HEK293 (cell line): ENCODE measurements around the gene MAGEB3.

ENCODE experiments used
- CTCF ChIA-PET: fragments of 350-600 bp; formaldehyde crosslinking; extraction: SDS; loops from one replicate; lab custom pipeline; 2021; ENCODE audit warnings: antibody characterized with exemption; lab: Yijun Ruan, JAX
- POLR2A ChIA-PET: fragments of 300-600 bp; formaldehyde crosslinking; extraction: SDS; loops from one replicate; lab custom pipeline; 2020; ENCODE audit warnings: antibody characterized with exemption, inconsistent platforms; lab: Yijun Ruan, JAX
- H3K27ac ChIP-seq: fragments of 200-500 bp; sonication (Bioruptor generic); 2 replicates; pipeline ENCODE4 v1.5.1; 2014; ENCODE audit warnings: low read depth, low read length, control low read depth, inconsistent platforms; ENCODE audit errors: extremely low read depth
- H3K36me3 ChIP-seq, 2 experiments: fragments of 200-500 bp in 1 of 2; sonication (Bioruptor generic) in 1 of 2; 1 replicate in 1 of 2; 2 replicates in 1 of 2; pipeline ENCODE4 v1.5.1; 2014 to 2017; ENCODE audit warnings: inconsistent platforms in 2 of 2, low read length in 2 of 2; ENCODE audit not compliant: control insufficient read depth in 2 of 2, insufficient read depth in 1 of 2
- H3K4me1 ChIP-seq: fragments of 200-500 bp; sonication (Bioruptor generic); 2 replicates; pipeline ENCODE4 v1.5.1; 2014; ENCODE audit warnings: mild to moderate bottlenecking, low read length, inconsistent platforms; ENCODE audit not compliant: control insufficient read depth, insufficient read depth
- H3K4me3 ChIP-seq: 2 replicates; pipeline ENCODE4 v1.5.1; 2011; ENCODE audit warnings: low read depth, mild to moderate bottlenecking, control low read depth, low read length, moderate library complexity
- H3K9me3 ChIP-seq: fragments of 200-500 bp; sonication (Bioruptor generic); 2 replicates; pipeline ENCODE4 v1.5.1; 2014; ENCODE audit warnings: low read depth, low read length, inconsistent platforms; ENCODE audit not compliant: control insufficient read depth, insufficient read depth
- BCL11A ChIP-seq: fragments of 450-650 bp; formaldehyde crosslinking; IDR thresholded peaks from 2 replicates; pipeline ENCODE4 v1.5.1; 2016; ENCODE audit warnings: low read depth, missing biosample characterization, missing genetic modification characterization
- BCL11B ChIP-seq: fragments of 450-650 bp; formaldehyde crosslinking; IDR thresholded peaks from 2 replicates; pipeline ENCODE4 v1.5.1; 2016; ENCODE audit warnings: low read depth, missing biosample characterization, missing genetic modification characterization
- FEZF1 ChIP-seq: fragments of 450-650 bp; formaldehyde crosslinking; IDR thresholded peaks from 2 replicates; pipeline ENCODE4 v1.5.1; 2016; ENCODE audit warnings: missing biosample characterization, missing genetic modification characterization
- HOXC10 ChIP-seq: sonication (generic); formaldehyde crosslinking; IDR thresholded peaks from 2 replicates; pipeline ENCODE4 v1.8.1; 2023; ENCODE audit warnings: mild to moderate bottlenecking, missing genetic modification reagents
- MZF1 ChIP-seq: fragments of 450-650 bp; formaldehyde crosslinking; IDR thresholded peaks from 2 replicates; pipeline ENCODE4 v1.5.1; 2017; ENCODE audit warnings: missing biosample characterization, missing genetic modification characterization, borderline replicate concordance
- OSR2 ChIP-seq: fragments of 450-650 bp; formaldehyde crosslinking; IDR thresholded peaks from 2 replicates; pipeline ENCODE4 v1.5.1; 2016; ENCODE audit warnings: missing biosample characterization, missing genetic modification characterization
- SCRT1 ChIP-seq: fragments of 450-650 bp; formaldehyde crosslinking; IDR thresholded peaks from 2 replicates; pipeline ENCODE4 v1.5.1; 2016; ENCODE audit warnings: missing biosample characterization, missing genetic modification characterization, borderline replicate concordance
- ZBTB8A ChIP-seq: fragments of 450-650 bp; formaldehyde crosslinking; IDR thresholded peaks from 2 replicates; pipeline ENCODE4 v1.5.1; 2016; ENCODE audit warnings: missing biosample characterization, missing genetic modification characterization
- ZFP69B ChIP-seq: fragments of 450-650 bp; formaldehyde crosslinking; IDR thresholded peaks from 2 replicates; pipeline ENCODE4 v1.5.1; 2016; ENCODE audit warnings: missing biosample characterization, missing genetic modification characterization
- ZIC2 ChIP-seq: fragments of 450-650 bp; formaldehyde crosslinking; IDR thresholded peaks from 2 replicates; pipeline ENCODE4 v1.5.1; 2016; ENCODE audit warnings: missing biosample characterization, missing genetic modification characterization
- ZNF133 ChIP-seq: fragments of 450-650 bp; formaldehyde crosslinking; IDR thresholded peaks from 2 replicates; pipeline ENCODE4 v1.5.1; 2016; ENCODE audit warnings: missing biosample characterization, missing genetic modification characterization
- ZNF155 ChIP-seq: fragments of 450-650 bp; formaldehyde crosslinking; IDR thresholded peaks from 2 replicates; pipeline ENCODE4 v1.5.1; 2016; ENCODE audit warnings: missing biosample characterization, missing genetic modification characterization
- ZNF16 ChIP-seq: fragments of 450-650 bp; formaldehyde crosslinking; IDR thresholded peaks from 2 replicates; pipeline ENCODE4 v1.5.1; 2016; ENCODE audit warnings: low read depth, missing biosample characterization, missing genetic modification characterization
- ZNF169 ChIP-seq: fragments of 450-650 bp; formaldehyde crosslinking; IDR thresholded peaks from 2 replicates; pipeline ENCODE4 v1.5.1; 2016; ENCODE audit warnings: missing biosample characterization, missing genetic modification characterization
- ZNF174 ChIP-seq: fragments of 450-650 bp; formaldehyde crosslinking; IDR thresholded peaks from 2 replicates; pipeline ENCODE4 v1.5.0; 2017; ENCODE audit warnings: missing biosample characterization, mild to moderate bottlenecking, missing genetic modification characterization
- ZNF175 ChIP-seq: fragments of 450-650 bp; formaldehyde crosslinking; IDR thresholded peaks from 2 replicates; pipeline ENCODE4 v1.5.1; 2016; ENCODE audit warnings: missing biosample characterization, missing genetic modification characterization
- ZNF266 ChIP-seq: fragments of 450-650 bp; formaldehyde crosslinking; IDR thresholded peaks from 2 replicates; pipeline ENCODE4 v1.5.1; 2016; ENCODE audit warnings: missing biosample characterization, missing genetic modification characterization, low read depth
- ZNF292 ChIP-seq: fragments of 450-650 bp; formaldehyde crosslinking; IDR thresholded peaks from 2 replicates; pipeline ENCODE4 v1.5.1; 2016; ENCODE audit warnings: low read depth, missing biosample characterization, missing genetic modification characterization, borderline replicate concordance
- ZNF302 ChIP-seq: fragments of 450-650 bp; formaldehyde crosslinking; IDR thresholded peaks from 2 replicates; pipeline ENCODE4 v1.5.1; 2016; ENCODE audit warnings: missing biosample characterization, missing genetic modification characterization, low read depth
- ZNF350 ChIP-seq: fragments of 450-650 bp; formaldehyde crosslinking; IDR thresholded peaks from 2 replicates; pipeline ENCODE4 v1.5.0; 2017; ENCODE audit warnings: missing biosample characterization, mild to moderate bottlenecking, missing genetic modification characterization
- ZNF366 ChIP-seq: fragments of 450-650 bp; formaldehyde crosslinking; conservative IDR thresholded peaks from 2 replicates; pipeline ENCODE4 v1.5.1; 2016; ENCODE audit warnings: missing biosample characterization, missing genetic modification characterization
- ZNF473 ChIP-seq: fragments of 450-650 bp; formaldehyde crosslinking; IDR thresholded peaks from 2 replicates; pipeline ENCODE4 v1.5.1; 2017; ENCODE audit warnings: missing biosample characterization, missing genetic modification characterization
- ZNF514 ChIP-seq: fragments of 450-650 bp; formaldehyde crosslinking; IDR thresholded peaks from 2 replicates; pipeline ENCODE4 v1.5.1; 2016; ENCODE audit warnings: missing biosample characterization, missing genetic modification characterization
- ZNF626 ChIP-seq: fragments of 450-650 bp; sonication (Bioruptor Pico); formaldehyde crosslinking; IDR thresholded peaks from 2 replicates; pipeline ENCODE4 v1.5.1; 2018; ENCODE audit warnings: missing biosample characterization, missing genetic modification characterization, inconsistent platforms
- ZNF76 ChIP-seq: fragments of 450-650 bp; formaldehyde crosslinking; IDR thresholded peaks from 2 replicates; pipeline ENCODE4; 2016; ENCODE audit warnings: low read depth, missing biosample characterization, missing genetic modification characterization, borderline replicate concordance
- ZNF843 ChIP-seq: fragments of 450-650 bp; formaldehyde crosslinking; IDR thresholded peaks from 2 replicates; pipeline ENCODE4 v1.5.1; 2016; ENCODE audit warnings: missing biosample characterization, missing genetic modification characterization
- TF ChIP-seq, protein P1 (sequence below): fragments of 450-650 bp; formaldehyde crosslinking; IDR thresholded peaks from 2 replicates; pipeline ENCODE4 v1.5.1; 2016; ENCODE audit warnings: missing biosample characterization, missing genetic modification characterization
- TF ChIP-seq, protein P2 (sequence below): fragments of 450-650 bp; formaldehyde crosslinking; IDR thresholded peaks from 2 replicates; pipeline ENCODE4 v1.5.1; 2016; ENCODE audit warnings: missing biosample characterization, missing genetic modification characterization
- TF ChIP-seq, protein P3 (sequence below): fragments of 450-650 bp; formaldehyde crosslinking; IDR thresholded peaks from 2 replicates; pipeline ENCODE4 v1.5.1; 2016; ENCODE audit warnings: missing biosample characterization, missing genetic modification characterization
- TF ChIP-seq, protein P4 (sequence below): fragments of 450-650 bp; formaldehyde crosslinking; IDR thresholded peaks from 2 replicates; pipeline ENCODE4 v1.5.1; 2016; ENCODE audit warnings: missing biosample characterization, missing genetic modification characterization

MAGEB3 gene

DNA sequence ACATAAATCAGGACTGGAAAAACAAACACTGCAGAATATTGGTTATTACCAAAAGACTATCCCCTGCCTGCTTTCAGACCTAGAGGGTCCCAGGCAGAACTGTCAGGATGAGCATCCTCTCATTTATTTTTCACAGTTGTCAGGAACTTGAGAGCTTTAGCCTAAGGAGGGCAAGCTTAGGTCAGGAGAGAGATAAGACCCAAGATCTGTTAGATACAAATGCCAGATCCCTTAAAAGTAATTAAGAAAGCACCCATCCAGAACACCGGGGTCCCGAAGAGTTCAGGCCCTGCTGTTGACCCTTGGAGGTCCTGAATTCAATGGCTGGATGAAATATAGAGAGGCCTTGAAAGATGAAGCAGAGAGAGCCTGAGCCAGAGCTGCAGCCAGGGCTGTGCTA is 5.9 kb upstream of the MAGEB3 start:
- no peaks in the 10 kb centered on the region for H3K9me3 ChIP-seq
- ChIA-PET CTCF (no interaction called here), POLR2A (no interaction called here)
- H3K27ac ChIP-seq = no peak overlapping the region
- H3K36me3 ChIP-seq = no peaks in the 10 kb centered on the region
- H3K4me1 ChIP-seq = no peaks in the 10 kb centered on the region
- no peak overlapping the region for H3K4me3 ChIP-seq
- TF ChIP-seq ZNF350 (tag by site-specific recombination) = no peak
- no peak for TF ChIP-seq HOXC10 (CRISPR knock-in tag)
- TF ChIP-seq FEZF1 (tag by site-specific recombination) = no peak
- no peak for TF ChIP-seq ZNF76 (tag by site-specific recombination)
- no peak for TF ChIP-seq ZNF175 (tag by site-specific recombination)
- no peak for TF ChIP-seq OSR2 (tag by site-specific recombination)
- TF ChIP-seq, protein P1, sequence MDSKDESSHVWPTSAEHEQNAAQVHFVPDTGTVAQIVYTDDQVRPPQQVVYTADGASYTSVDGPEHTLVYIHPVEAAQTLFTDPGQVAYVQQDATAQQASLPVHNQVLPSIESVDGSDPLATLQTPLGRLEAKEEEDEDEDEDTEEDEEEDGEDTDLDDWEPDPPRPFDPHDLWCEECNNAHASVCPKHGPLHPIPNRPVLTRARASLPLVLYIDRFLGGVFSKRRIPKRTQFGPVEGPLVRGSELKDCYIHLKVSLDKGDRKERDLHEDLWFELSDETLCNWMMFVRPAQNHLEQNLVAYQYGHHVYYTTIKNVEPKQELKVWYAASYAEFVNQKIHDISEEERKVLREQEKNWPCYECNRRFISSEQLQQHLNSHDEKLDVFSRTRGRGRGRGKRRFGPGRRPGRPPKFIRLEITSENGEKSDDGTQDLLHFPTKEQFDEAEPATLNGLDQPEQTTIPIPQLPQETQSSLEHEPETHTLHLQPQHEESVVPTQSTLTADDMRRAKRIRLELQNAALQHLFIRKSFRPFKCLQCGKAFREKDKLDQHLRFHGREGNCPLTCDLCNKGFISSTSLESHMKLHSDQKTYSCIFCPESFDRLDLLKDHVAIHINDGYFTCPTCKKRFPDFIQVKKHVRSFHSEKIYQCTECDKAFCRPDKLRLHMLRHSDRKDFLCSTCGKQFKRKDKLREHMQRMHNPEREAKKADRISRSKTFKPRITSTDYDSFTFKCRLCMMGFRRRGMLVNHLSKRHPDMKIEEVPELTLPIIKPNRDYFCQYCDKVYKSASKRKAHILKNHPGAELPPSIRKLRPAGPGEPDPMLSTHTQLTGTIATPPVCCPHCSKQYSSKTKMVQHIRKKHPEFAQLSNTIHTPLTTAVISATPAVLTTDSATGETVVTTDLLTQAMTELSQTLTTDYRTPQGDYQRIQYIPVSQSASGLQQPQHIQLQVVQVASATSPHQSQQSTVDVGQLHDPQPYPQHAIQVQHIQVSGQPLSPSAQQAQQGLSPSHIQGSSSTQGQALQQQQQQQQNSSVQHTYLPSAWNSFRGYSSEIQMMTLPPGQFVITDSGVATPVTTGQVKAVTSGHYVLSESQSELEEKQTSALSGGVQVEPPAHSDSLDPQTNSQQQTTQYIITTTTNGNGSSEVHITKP = no peak
- TF ChIP-seq ZNF843 (tag by site-specific recombination) = no peak
- TF ChIP-seq ZNF514 (tag by site-specific recombination) = no peak
- TF ChIP-seq, protein P2, sequence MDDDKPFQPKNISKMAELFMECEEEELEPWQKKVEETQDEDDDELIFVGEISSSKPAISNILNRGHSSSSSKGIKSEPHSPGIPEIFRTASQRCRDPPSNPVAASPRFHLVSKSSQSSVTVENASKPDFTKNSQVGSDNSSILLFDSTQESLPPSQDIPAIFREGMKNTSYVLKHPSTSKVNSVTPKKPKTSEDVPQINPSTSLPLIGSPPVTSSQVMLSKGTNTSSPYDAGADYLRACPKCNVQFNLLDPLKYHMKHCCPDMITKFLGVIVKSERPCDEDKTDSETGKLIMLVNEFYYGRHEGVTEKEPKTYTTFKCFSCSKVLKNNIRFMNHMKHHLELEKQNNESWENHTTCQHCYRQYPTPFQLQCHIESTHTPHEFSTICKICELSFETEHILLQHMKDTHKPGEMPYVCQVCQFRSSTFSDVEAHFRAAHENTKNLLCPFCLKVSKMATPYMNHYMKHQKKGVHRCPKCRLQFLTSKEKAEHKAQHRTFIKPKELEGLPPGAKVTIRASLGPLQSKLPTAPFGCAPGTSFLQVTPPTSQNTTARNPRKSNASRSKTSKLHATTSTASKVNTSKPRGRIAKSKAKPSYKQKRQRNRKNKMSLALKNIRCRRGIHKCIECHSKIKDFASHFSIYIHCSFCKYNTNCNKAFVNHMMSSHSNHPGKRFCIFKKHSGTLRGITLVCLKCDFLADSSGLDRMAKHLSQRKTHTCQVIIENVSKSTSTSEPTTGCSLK (tag by site-specific recombination) = no peak
- TF ChIP-seq, protein P3, sequence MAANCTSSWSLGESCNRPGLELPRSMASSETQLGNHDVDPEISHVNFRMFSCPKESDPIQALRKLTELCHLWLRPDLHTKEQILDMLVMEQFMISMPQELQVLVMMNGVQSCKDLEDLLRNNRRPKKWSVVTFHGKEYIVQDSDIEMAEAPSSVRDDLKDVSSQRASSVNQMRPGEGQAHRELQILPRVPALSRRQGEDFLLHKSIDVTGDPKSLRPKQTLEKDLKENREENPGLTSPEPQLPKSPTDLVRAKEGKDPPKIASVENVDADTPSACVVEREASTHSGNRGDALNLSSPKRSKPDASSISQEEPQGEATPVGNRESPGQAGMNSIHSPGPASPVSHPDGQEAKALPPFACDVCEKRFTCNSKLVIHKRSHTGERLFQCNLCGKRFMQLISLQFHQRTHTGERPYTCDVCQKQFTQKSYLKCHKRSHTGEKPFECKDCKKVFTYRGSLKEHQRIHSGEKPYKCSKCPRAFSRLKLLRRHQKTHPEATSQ = no peak
- TF ChIP-seq SCRT1 (tag by site-specific recombination) = no peak
- no peak for TF ChIP-seq ZBTB8A
- TF ChIP-seq BCL11B = no peak

DNA sequence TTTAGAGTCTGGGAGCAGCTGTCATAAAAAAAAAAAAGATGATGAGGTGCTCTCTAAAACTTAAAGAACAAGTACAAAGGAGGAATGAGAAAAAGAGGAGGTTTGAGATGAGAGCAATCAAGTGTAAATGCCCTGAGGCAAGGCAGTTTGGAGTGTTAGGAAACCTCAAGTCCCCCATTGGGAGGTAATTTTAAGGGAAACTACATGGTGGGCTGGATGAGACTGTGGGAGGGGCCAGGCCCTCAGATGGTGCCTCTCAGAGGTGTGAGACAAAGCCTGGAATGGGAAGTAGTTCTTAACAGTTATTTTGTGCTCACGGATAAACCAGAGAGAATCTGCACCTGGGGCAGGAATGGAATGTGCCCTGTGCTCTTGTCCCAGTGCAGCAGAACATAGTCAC is 1.9 kb upstream of the MAGEB3 start:
- ChIA-PET CTCF (no interaction called here), POLR2A (no interaction called here)
- no peaks in the 10 kb centered on the region for H3K36me3 ChIP-seq
- H3K4me1 ChIP-seq = no peaks in the 10 kb centered on the region
- H3K27ac ChIP-seq = no peak overlapping the region
- no peak overlapping the region for H3K4me3 ChIP-seq
- H3K9me3 ChIP-seq = no peaks in the 10 kb centered on the region
- no peak for TF ChIP-seq ZNF292
- TF ChIP-seq ZNF16 (tag by site-specific recombination) = no peak
- TF ChIP-seq ZFP69B (tag by site-specific recombination) = no peak
- TF ChIP-seq SCRT1 (tag by site-specific recombination) = no peak
- no peak for TF ChIP-seq ZNF266 (tag by site-specific recombination)
- TF ChIP-seq MZF1 (tag by site-specific recombination) = no peak
- no peak for TF ChIP-seq ZNF174 (tag by site-specific recombination)
- TF ChIP-seq ZNF133 = no peak
- no peak for TF ChIP-seq ZNF366 (tag by site-specific recombination)
- no peak for TF ChIP-seq ZIC2
- TF ChIP-seq ZNF302 (tag by site-specific recombination) = no peak
- TF ChIP-seq ZNF626 (tag by site-specific recombination) = no peak
- TF ChIP-seq ZNF169 (tag by site-specific recombination) = no peak
- TF ChIP-seq, protein P4, sequence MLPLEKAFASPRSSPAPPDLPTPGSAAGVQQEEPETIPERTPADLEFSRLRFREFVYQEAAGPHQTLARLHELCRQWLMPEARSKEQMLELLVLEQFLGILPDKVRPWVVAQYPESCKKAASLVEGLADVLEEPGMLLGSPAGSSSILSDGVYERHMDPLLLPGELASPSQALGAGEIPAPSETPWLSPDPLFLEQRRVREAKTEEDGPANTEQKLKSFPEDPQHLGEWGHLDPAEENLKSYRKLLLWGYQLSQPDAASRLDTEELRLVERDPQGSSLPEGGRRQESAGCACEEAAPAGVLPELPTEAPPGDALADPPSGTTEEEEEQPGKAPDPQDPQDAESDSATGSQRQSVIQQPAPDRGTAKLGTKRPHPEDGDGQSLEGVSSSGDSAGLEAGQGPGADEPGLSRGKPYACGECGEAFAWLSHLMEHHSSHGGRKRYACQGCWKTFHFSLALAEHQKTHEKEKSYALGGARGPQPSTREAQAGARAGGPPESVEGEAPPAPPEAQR = no peak
- TF ChIP-seq BCL11A (tag by site-specific recombination) = no peak
- no peak for TF ChIP-seq ZNF473 (tag by site-specific recombination)
- no peak for TF ChIP-seq ZNF155 (tag by site-specific recombination)
